MM.1S (cell line): Measurements from ENCODE around the gene PPAT.

ENCODE experiments used
- EZH2phosphoT487 ChIP-seq: fragments of 300-600 bp; sonication (generic); IDR thresholded peaks from 2 replicates; pipeline ENCODE4 v1.6.1; 2018; ENCODE audit warnings: antibody characterized with exemption, low read length
- TF ChIP-seq, protein P1 (sequence below): fragments of 300-600 bp; sonication (generic); IDR thresholded peaks from 2 replicates; pipeline ENCODE4 v1.5.1; 2016; ENCODE audit warnings: antibody characterized with exemption, low read length, mixed read lengths

- TF ChIP-seq, protein P1, sequence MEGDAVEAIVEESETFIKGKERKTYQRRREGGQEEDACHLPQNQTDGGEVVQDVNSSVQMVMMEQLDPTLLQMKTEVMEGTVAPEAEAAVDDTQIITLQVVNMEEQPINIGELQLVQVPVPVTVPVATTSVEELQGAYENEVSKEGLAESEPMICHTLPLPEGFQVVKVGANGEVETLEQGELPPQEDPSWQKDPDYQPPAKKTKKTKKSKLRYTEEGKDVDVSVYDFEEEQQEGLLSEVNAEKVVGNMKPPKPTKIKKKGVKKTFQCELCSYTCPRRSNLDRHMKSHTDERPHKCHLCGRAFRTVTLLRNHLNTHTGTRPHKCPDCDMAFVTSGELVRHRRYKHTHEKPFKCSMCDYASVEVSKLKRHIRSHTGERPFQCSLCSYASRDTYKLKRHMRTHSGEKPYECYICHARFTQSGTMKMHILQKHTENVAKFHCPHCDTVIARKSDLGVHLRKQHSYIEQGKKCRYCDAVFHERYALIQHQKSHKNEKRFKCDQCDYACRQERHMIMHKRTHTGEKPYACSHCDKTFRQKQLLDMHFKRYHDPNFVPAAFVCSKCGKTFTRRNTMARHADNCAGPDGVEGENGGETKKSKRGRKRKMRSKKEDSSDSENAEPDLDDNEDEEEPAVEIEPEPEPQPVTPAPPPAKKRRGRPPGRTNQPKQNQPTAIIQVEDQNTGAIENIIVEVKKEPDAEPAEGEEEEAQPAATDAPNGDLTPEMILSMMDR: no peak
- TF ChIP-seq EZH2phosphoT487: no peak
These were observed 60.0 kb downstream of the PPAT start for GRCh38 chr4:56375458-56375857.
